GM11168 (cell line): ENCODE data around the gene MEIG1.
"Not testable (repeated sequence)": the region's sequence is repeated elsewhere in the genome, so short reads cannot be mapped to it uniquely, and the experiment has no call there.

Source experiments
- in situ Hi-C: fragments of 300-500 bp; cut with MboI; formaldehyde crosslinking; loops from one replicate; pipeline ENCODE4 v1.12.0; 2022; ENCODE audit warnings: low sequenced_read_pairs; ENCODE audit not compliant: unreplicated experiment

MEIG1 gene

GRCh38 chr10:14959221-14960057, at the start of gene MEIG1:
TSS of gene MEIG1 (plus strand) at chr10:14959388. CDS start at chr10:14966469, 7,081 bp downstream.
- in situ Hi-C loops: no loop called here

GRCh38 chr10:14910953-14911352, 48.2 kb upstream of the MEIG1 start:
- in situ Hi-C loops: no loop called here

- in situ Hi-C loops: no loop called here
Measured at GRCh38 chr10:14911801-14912200, 47.4 kb upstream of the MEIG1 start.

GRCh38 chr10:14916600-14916999, 42.6 kb upstream of the MEIG1 start:
- in situ Hi-C loops: no loop called here

- in situ Hi-C loops: no loop called here
Measured at GRCh38 chr10:14917827-14918226, 41.4 kb upstream of the MEIG1 start.

GRCh38 chr10:14918964-14919363, 40.2 kb upstream of the MEIG1 start:
- in situ Hi-C loops: no loop called here

- in situ Hi-C loops: no loop called here
Measured at GRCh38 chr10:14924013-14924412, 35.2 kb upstream of the MEIG1 start.

GRCh38 chr10:14925268-14925667, 33.9 kb upstream of the MEIG1 start:
- in situ Hi-C loops: no loop called here

- in situ Hi-C loops: no loop called here
Measured at GRCh38 chr10:14926061-14926470, 33.1 kb upstream of the MEIG1 start.

GRCh38 chr10:14926722-14927416, 32.3 kb upstream of the MEIG1 start:
- in situ Hi-C loops: no loop called here

GRCh38 chr10:14930610-14931009, 28.6 kb upstream of the MEIG1 start:
- in situ Hi-C loops: no loop called here

- in situ Hi-C loops: no loop called here
Measured at GRCh38 chr10:14936584-14936983, 22.6 kb upstream of the MEIG1 start.

GRCh38 chr10:14938971-14939370, 20.2 kb upstream of the MEIG1 start:
- in situ Hi-C loops: not testable (repeated sequence)

GRCh38 chr10:14942147-14942949, 16.8 kb upstream of the MEIG1 start:
- in situ Hi-C loops: loop anchor here (5.0 kb wide), 1 partner anchor 80 kb away; no protein-coding TSS in a partner anchor

- in situ Hi-C loops: loop anchor here (5.0 kb wide), 1 partner anchor 79 kb away; no protein-coding TSS in a partner anchor
Measured at GRCh38 chr10:14942950-14943338, 16.2 kb upstream of the MEIG1 start.

GRCh38 chr10:14945108-14945507, 14.1 kb upstream of the MEIG1 start:
- in situ Hi-C loops: no loop called here

- in situ Hi-C loops: no loop called here
Measured at GRCh38 chr10:14947268-14947667, 11.9 kb upstream of the MEIG1 start.

GRCh38 chr10:14949291-14949690, 9.9 kb upstream of the MEIG1 start:
- in situ Hi-C loops: no loop called here

GRCh38 chr10:14952851-14953423, 6.3 kb upstream of the MEIG1 start:
- in situ Hi-C loops: no loop called here

GRCh38 chr10:14953424-14954000, 5.7 kb upstream of the MEIG1 start:
- in situ Hi-C loops: no loop called here
